Suppressor macrophage treated with lipopolysaccharide for 4 hours (primary cell): Measurements from ENCODE around the gene GSDME.

Experiments
- DNase-seq: peaks from one replicate; pipeline ENCODE4 v3.0.0-alpha.2; 2020

GSDME gene

DNA sequence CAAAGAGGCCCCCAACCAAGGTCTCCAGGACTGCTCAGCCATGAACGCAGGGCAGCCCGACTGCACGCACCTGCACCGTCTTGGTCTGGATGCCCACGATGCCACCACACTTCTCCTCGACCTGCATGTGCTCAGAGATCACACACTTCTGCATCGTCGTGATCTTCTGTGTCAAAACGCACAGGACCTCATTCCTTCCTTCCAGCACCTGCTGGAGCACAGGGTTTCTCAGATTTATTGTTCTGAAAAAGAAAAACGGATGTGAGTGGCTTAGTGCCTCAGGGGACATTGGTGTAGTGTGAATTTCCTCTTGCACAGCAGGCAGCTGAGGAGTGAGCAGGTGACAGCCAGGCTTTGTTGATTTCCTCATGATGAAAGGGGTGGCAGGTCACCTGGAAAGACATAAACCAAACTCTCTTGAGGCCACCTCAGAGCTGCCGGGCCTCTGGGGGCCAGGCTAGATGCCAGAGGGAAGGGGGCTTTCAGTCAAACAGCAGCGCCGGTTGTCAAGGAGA is 38.2 kb downstream of the GSDME start:
- no peak for DNase-seq

- DNase-seq: no peak
Measured at GRCh38 chr7:24718431-24718831, 38.8 kb downstream of the GSDME start.

- DNase-seq: no peak
Measured at GRCh38 chr7:24717694-24718320, 39.5 kb downstream of the GSDME start.

DNA sequence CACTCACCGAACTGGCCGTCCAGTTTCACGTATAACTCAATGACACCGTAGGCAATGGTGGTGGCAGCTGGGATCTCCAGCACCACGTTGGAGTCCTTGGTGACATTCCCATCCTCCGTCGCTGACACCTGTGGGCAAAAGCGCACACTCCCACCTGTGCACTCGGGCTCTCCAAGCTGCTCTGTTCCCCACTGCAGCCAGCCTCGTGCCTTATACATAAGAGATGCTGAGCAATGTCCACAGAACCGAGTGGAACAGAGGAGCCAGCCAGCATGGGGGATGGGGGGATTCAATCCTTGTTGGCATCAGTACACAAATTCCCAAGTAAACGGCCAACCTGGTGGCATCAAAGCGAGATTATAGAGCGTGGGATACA is 40.0 kb downstream of the GSDME start:
- no peak for DNase-seq

- no peak for DNase-seq
Measured at GRCh38 chr7:24716480-24717246, 40.6 kb downstream of the GSDME start.

- peak; percentile 6 for DNase-seq
Measured at GRCh38 chr7:24715661-24716479, 41.4 kb downstream of the GSDME start.

DNA sequence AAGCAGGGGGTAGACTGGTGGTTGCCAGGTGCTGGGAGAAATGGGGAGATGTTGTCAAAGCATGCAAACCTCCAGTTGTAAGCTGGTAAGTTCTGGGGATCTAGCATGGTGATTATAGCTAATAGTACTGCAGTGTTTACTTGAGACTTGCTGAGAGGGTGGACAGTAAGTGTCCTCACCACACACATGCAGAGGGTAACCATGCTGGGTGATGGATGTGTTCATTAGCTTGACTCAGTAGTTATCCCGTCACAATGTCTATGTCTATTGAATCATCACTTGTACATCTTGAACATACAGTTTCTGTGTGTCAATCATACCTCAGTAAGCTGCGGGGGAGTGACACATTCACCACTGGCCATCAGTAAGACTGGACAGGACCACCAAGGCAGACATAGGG is 42.1 kb downstream of the GSDME start:
- no peak for DNase-seq

DNA sequence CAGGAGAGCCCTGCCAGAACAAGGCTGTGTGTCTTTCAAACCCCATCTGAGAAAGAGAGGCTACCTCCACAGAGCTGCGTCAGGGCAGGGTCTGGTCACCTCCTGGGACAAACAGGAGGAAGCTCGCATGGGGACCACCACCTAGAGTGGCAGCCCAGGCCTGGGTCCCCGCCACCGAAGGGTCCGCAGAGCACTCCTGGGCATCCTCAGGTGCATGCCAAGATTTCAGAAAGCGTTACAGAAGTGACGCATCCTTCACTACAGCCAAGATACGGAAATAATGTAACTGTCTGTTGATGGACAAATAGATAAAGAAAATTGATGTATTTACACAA is 42.6 kb downstream of the GSDME start:
- no peak for DNase-seq

- DNase-seq: no peak
Measured at GRCh38 chr7:24713850-24714675, 43.2 kb downstream of the GSDME start.

DNA sequence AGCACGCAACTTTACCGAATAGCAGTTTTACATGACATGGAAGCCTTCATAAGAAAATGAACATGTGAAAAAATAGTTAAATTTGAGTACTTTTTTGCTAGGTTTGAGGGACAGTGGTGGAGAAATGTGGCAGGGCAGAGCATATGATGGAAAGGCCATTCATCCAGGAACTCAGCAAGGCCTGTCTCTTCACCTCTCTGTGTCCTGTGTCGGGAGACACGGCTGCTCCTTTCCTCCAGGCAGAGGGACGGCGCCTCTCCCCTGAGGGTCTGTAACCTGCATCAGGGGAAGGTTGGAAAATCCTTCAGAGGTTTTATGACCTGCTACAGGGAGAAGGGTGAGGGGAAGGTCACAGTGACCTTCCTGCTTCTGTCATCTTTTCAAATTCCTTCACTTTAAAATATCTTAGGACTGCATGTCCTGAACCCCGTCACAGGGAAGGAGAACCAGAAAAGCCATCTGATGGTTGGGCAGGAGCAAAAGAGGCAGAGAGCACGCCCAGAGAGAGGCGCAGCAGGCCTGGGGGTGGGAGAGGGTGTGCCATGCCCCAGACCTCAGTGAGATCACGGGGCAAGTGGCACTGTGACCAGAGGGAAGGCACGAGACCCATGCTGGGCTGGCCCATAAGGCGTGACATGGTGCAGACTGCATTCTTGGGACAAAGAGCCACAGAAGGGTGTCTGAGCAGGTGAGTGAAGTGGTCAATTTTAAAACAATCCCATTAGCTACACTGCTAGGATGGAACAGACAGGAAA is 44.0 kb downstream of the GSDME start:
- DNase-seq: no peak

DNA sequence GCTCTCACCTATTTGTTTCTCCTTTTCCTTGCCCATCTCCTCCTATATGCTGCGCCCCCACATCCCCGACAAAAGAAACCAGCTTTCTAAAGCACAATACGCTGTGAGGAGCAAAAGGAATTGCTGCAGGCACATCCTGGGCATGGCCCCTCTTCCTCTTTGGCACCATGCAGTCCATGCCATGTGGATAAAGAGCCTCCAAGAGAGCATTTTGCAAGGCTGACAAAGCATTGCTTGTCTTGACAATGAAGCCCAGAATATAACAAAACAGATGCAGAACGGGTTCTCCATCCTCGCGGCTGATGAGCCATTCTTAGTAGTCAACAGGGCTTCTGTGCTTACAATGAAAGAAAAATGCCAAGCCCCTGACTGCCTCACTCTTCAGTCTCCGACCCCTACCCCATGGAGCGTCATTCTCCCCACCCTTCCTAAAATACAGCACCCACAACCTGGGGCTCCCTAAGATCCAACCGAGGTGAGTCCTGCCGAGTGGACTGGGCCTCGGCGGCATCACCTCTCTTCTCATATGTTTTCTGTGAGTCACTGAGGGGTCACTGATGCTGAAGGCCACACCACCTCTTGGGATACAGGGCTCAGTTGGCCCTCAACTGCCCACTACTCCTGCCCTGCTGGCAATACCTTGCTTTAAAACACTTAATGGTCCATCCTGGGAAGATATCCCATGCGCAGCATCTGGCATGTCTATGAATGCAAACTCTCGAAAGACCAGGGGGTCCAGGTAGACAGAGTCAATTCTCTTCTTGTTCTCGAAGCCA is 47.5 kb downstream of the GSDME start:
- no peak for DNase-seq

- DNase-seq: no peak
Measured at GRCh38 chr7:24709051-24709450, 48.2 kb downstream of the GSDME start.

DNA sequence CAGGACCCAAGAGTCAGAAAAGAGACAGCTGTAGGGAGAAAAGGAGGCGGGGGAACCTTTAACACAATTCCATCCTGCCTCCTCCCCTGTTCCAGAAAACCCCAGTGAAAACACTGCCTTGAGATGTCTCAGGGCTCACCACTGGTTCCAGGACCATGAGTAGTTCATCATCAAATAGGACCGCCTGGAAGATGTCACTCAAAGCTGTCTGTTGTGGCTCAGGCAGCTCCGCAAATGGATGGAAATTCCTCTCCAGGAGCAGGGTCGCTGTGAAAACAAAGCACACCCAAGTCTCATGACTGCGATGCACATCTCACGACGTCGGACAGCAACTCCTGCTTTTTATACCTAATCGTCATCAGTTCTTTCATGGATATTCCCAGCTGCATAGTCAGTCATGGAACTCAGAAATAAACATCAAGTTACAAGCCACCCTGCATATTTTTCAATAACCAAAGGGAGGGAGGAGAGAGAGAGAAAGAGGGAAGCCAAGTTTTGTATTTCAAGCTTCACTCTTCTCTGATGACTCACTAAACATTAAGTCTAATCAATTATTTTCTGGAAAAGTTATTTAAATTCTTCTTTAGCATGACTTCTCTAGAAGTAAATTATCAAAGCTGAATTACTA is 49.2 kb downstream of the GSDME start:
- DNase-seq: no peak

- no peak for DNase-seq
Measured at GRCh38 chr7:24706211-24707170, 50.8 kb downstream of the GSDME start.

GRCh38 chr7:24705461-24705954 is 51.8 kb downstream of the GSDME start:
- peak; percentile 16 for DNase-seq

- DNase-seq: no peak
Measured at GRCh38 chr7:24704311-24704710, 53.0 kb downstream of the GSDME start.

DNA sequence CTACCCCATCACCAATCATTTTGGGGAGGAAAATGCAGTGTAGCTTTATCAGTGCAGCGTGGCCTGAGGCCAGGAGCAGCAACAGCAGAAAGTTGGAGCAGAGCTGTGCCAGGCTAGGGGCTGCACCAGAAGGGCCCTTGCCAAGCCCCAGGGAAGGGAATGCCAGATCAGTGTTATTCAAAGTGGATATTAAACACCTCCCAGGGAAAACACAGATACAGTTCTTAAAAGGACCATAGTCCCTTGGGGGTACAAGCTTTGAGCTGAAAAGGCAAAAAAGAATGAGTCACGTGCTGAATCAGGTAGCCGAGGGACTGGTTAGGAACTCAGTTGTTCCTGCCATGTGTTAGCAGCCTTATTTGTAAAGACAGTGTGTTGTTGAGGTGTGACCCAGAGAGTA is 54.0 kb downstream of the GSDME start:
- no peak for DNase-seq

GRCh38 chr7:24702755-24703154 is 54.5 kb downstream of the GSDME start:
- DNase-seq: no peak
